HEK293T (cell line): ENCODE results near the gene ZNF888.
"Not testable (repeated sequence)": the region's sequence is repeated elsewhere in the genome, so short reads cannot be mapped to it uniquely, and the experiment has no call there.

Experiments
- CTCF ChIA-PET: fragments of 350-600 bp; formaldehyde crosslinking; extraction: SDS; loops from one replicate; lab custom pipeline; 2021; ENCODE audit warnings: antibody characterized with exemption, inconsistent platforms; lab: Yijun Ruan, JAX
- POLR2A ChIA-PET: fragments of 350-600 bp; formaldehyde crosslinking; extraction: SDS; loops from one replicate; lab custom pipeline; 2020; ENCODE audit warnings: antibody characterized with exemption, inconsistent platforms; lab: Yijun Ruan, JAX
- DNase-seq: peaks from one replicate; pipeline ENCODE4 v3.0.0; 2012; ENCODE audit warnings: mixed read lengths; ENCODE audit errors: extremely low spot score
- ARNT ChIP-seq: fragments of 450-650 bp; IDR thresholded peaks from 2 replicates; pipeline ENCODE4 v1.6.1; 2017; ENCODE audit warnings: mild to moderate bottlenecking
- BHLHE40 ChIP-seq: fragments of 450-650 bp; IDR thresholded peaks from 2 replicates; pipeline ENCODE4 v1.6.1; 2016; ENCODE audit warnings: mild to moderate bottlenecking, moderate library complexity, borderline replicate concordance
- CTBP1 ChIP-seq: fragments of 450-650 bp; IDR thresholded peaks from 2 replicates; pipeline ENCODE4 v1.6.1; 2016; ENCODE audit warnings: borderline replicate concordance
- ELF4 ChIP-seq: fragments of 450-650 bp; IDR thresholded peaks from 2 replicates; pipeline ENCODE4 v1.6.1; 2017; ENCODE audit warnings: antibody characterized with exemption
- FOXA1 ChIP-seq: fragments of 450-650 bp; IDR thresholded peaks from 2 replicates; pipeline ENCODE4 v1.6.1; 2016; ENCODE audit warnings: mild to moderate bottlenecking
- FOXK2 ChIP-seq: fragments of 450-650 bp; IDR thresholded peaks from 2 replicates; pipeline ENCODE4 v1.6.1; 2016; ENCODE audit warnings: mild to moderate bottlenecking
- FOXM1 ChIP-seq: fragments of 450-650 bp; IDR thresholded peaks from 2 replicates; pipeline ENCODE4 v1.6.1; 2017; ENCODE audit warnings: mild to moderate bottlenecking, borderline replicate concordance
- HDGF ChIP-seq: fragments of 450-650 bp; IDR thresholded peaks from 2 replicates; pipeline ENCODE4 v1.6.1; 2017; ENCODE audit warnings: antibody characterized with exemption, borderline replicate concordance
- L3MBTL2 ChIP-seq: fragments of 450-650 bp; conservative IDR thresholded peaks from 2 replicates; pipeline ENCODE4 v1.6.1; 2016; ENCODE audit warnings: mild to moderate bottlenecking
- LEF1 ChIP-seq: fragments of 450-650 bp; IDR thresholded peaks from 2 replicates; pipeline ENCODE4 v1.6.1; 2017; ENCODE audit warnings: mild to moderate bottlenecking, borderline replicate concordance
- NFRKB ChIP-seq: fragments of 450-650 bp; IDR thresholded peaks from 2 replicates; pipeline ENCODE4 v1.6.1; 2016; ENCODE audit warnings: mild to moderate bottlenecking, moderate library complexity
- PKNOX1 ChIP-seq: fragments of 450-650 bp; IDR thresholded peaks from 2 replicates; pipeline ENCODE4 v1.6.1; 2016
- SP1 ChIP-seq: fragments of 450-650 bp; IDR thresholded peaks from 2 replicates; pipeline ENCODE4 v1.6.1; 2017
- SUZ12 ChIP-seq: fragments of 450-650 bp; IDR thresholded peaks from 2 replicates; pipeline ENCODE4 v1.6.1; 2016; ENCODE audit warnings: mild to moderate bottlenecking
- TARDBP ChIP-seq: fragments of 450-650 bp; IDR thresholded peaks from 2 replicates; pipeline ENCODE4 v1.6.1; 2016
- ZNF384 ChIP-seq: fragments of 450-650 bp; IDR thresholded peaks from 2 replicates; pipeline ENCODE4 v1.6.1; 2016

ZNF888 gene

DNA sequence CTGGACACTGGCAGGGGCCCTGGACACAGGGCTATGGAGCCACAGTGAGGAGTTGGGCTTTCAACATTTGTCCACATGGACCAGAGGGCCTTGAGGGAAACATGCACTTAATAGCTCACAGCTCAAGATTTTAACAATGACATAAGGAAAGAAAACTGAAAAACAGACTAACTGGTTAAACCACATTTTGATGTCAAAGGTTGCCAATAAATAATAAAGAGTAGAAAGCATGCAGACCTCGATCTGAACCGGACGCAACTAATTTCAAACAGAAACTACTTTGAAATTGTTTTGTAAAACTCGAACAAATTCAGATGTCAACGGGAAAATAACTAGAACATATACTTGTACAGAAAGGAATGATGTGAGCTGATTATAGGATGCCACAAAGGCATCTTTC lies 15.5 kb upstream of the ZNF888 start:
- CTCF ChIA-PET = no interaction called here
- DNase-seq = no peak
- TF ChIP-seq HDGF (no peak), ZNF384 (no peak), ELF4 (no peak), CTBP1 (no peak), NFRKB (no peak), FOXK2 (no peak)
- POLR2A ChIA-PET = no interaction called here

DNA sequence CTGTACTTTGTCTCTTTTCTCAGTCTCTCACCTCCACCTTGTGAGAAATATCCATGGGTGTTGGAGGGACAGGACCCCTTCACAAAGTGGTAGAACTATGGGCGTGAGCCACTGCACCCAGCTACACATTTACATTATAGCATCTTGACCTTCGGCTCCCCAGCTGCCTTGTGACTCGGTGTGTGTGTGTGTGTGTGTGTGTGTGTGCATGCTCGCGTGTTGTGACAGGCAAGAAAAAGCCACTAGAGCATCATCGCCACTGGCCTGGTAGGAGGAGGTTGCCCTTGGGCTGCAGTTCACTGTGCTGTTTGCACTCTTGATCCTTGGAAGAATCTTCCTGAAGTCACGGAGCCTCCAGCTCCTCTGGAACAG lies 13.7 kb upstream of the ZNF888 start:
- no peak for DNase-seq
- POLR2A ChIA-PET = no interaction called here
- TF ChIP-seq CTBP1 = no peak
- no peak for TF ChIP-seq NFRKB
- TF ChIP-seq FOXA1 = no peak
- TF ChIP-seq BHLHE40 = no peak
- TF ChIP-seq FOXK2 = no peak
- TF ChIP-seq LEF1 = no peak
- TF ChIP-seq PKNOX1 = no peak
- TF ChIP-seq HDGF = no peak
- no peak for TF ChIP-seq ARNT
- TF ChIP-seq ELF4 = no peak
- TF ChIP-seq ZNF384 = no peak
- TF ChIP-seq SUZ12 = no peak
- TF ChIP-seq FOXM1 = no peak
- TF ChIP-seq L3MBTL2 = no peak
- TF ChIP-seq SP1 = no peak
- no peak for TF ChIP-seq TARDBP
- CTCF ChIA-PET = no interaction called here

GRCh38 chr19:52936151-52936953 lies 13.1 kb upstream of the ZNF888 start:
- DNase-seq = no peak
- POLR2A ChIA-PET = no interaction called here
- CTCF ChIA-PET = no interaction called here
- TF ChIP-seq TARDBP (no peak), BHLHE40 (no peak), PKNOX1 (no peak)

DNA sequence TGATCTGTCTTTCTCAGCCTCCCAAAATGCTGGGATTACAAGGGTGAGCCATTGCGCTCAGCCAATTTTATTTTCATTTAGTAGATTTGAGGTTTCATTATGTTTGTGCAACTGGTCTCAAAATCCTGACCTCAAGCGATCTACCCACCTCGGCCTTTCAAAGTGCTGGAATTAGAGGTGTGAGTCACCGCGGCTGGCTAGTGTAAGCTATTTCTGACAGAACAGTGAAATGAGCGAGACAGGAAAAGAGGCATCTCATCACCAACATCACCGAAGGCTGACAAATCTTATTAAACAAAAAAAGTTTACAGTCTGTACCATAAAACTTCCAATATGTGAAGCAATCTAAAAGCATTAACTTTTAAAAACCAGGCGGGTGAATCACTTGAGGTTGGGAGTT lies 12.2 kb upstream of the ZNF888 start:
- CTCF ChIA-PET = no interaction called here
- DNase-seq = no peak
- POLR2A ChIA-PET = no interaction called here
- TF ChIP-seq CTBP1 = no peak

GRCh38 chr19:52924641-52925040 lies 1.4 kb upstream of the ZNF888 start:
- POLR2A ChIA-PET = interaction anchor here (0.6 kb wide), 1 partner anchor 1626 kb away, joined by 3 read pairs; no protein-coding TSS in a partner anchor
- CTCF ChIA-PET, DNase-seq: not testable (repeated sequence)

DNA sequence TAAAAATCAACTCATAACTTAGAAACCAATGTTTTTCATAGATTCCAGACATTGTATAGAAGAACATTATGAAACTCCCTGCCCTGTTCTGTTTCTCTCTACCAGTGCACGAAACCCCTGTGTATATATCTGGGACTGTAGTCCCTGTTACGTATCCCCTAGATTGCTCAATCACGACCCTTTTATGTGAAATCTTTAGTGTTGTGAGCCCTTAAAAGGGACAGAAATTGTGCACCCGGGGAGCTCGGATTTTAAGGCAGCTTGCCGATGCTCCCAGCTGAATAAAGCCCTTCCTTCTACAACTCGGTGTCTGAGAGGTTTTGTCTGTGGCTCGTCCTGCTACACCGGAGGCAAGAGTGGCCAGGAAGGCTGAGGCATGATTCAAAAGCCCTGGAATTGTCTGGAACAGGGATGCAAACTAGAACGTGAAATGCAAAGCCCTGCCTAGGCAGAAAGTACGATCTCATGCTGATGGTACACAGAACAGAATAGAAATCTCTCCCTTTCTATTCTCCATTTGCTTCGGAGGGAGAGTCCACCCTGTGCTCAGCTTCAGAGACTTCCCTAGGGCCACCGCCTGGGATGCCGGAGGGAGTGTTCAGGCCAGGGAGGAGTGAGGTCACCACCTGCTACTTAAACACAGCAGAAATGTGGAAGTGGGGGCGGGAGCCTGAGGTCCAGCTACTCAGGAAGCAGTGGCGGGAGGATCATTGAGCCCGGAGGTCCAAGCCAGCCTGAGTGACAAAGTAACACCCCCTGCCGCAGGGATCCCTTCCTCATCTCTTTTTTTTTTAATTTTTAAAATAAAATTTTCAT lies 758 bp upstream of the ZNF888 start:
- ChIA-PET CTCF (no interaction called here), POLR2A (no interaction called here)
- DNase-seq = no peak
- TF ChIP-seq ARNT (no peak), PKNOX1 (no peak), ZNF384 (no peak), FOXA1 (no peak), HDGF (no peak), L3MBTL2 (no peak), FOXM1 (no peak), FOXK2 (no peak), TARDBP (no peak), NFRKB (no peak), SUZ12 (no peak), BHLHE40 (no peak), LEF1 (no peak), ELF4 (no peak), SP1 (no peak), CTBP1 (no peak)

DNA sequence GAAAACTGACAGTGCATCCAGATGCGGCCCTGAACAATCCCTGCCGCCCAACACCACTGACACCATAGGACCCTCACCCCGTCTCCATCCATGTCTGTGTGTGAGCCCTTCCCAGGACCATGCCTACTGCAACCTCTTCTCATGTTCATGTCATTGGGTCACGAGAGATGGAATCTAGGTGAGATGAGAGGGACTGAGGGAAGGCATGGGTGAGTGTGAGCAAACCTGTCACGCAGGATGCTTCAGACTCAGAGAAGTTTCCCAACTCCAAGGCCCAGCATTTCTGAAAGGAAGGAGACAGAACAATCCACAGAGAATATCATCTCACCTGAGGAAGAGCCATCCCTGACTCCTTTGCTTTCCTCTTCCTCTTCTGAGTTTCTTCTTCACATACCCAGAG lies 5.7 kb downstream of the ZNF888 start:
- ChIA-PET POLR2A (no interaction called here), CTCF (no interaction called here)
- TF ChIP-seq NFRKB (no peak), BHLHE40 (no peak), CTBP1 (no peak), SUZ12 (no peak), ARNT (no peak), HDGF (no peak)

More for the DNA sequence above, 5.7 kb downstream of the ZNF888 start:
- DNase-seq = no peak
